VCaP (cell line): Measurements from ENCODE around the gene AKT1.

Source experiments
- H3K27ac ChIP-seq: fragments of 450-650 bp; 2 replicates; pipeline ENCODE4 v1.5.1; 2017
- CTCF ChIP-seq: fragments of 450-650 bp; conservative IDR thresholded peaks from 2 replicates; pipeline ENCODE4 v1.5.1; 2017; ENCODE audit warnings: mild to moderate bottlenecking, moderate library complexity

Gene AKT1

GRCh38 chr14:104788873-104789663 is 6.5 kb downstream of the AKT1 start:
- no peak for TF ChIP-seq CTCF
- no peak overlapping the region for H3K27ac ChIP-seq

GRCh38 chr14:104788161-104788818 is 7.3 kb downstream of the AKT1 start:
- no peak overlapping the region for H3K27ac ChIP-seq
- no peak for TF ChIP-seq CTCF

GRCh38 chr14:104787736-104788135 is 7.8 kb downstream of the AKT1 start:
- TF ChIP-seq CTCF: no peak
- H3K27ac ChIP-seq: no peak overlapping the region

GRCh38 chr14:104786726-104787675 is 8.5 kb downstream of the AKT1 start:
- no peak for TF ChIP-seq CTCF
- no peak overlapping the region for H3K27ac ChIP-seq

GRCh38 chr14:104786091-104786586 is 9.4 kb downstream of the AKT1 start:
- H3K27ac ChIP-seq: no peak overlapping the region
- TF ChIP-seq CTCF: no peak

- no peak for TF ChIP-seq CTCF
Observed at GRCh38 chr14:104785708-104786080, 9.9 kb downstream of the AKT1 start.

More at GRCh38 chr14:104785708-104786080, 9.9 kb downstream of the AKT1 start:
- peak overlapping the region; percentile 40; the same call in 1 of the 2 replicates for H3K27ac ChIP-seq
